HG02588 (cell line): ENCODE results near the gene ATP5F1E.

Experiments used
- ATAC-seq: cut with Tn5 transposase; IDR thresholded peaks from one replicate; pipeline ENCODE4 v1.9.1; 2021; ENCODE audit warnings: mild to moderate bottlenecking, moderate library complexity; ENCODE audit not compliant: unreplicated experiment

ATP5F1E gene

GRCh38 chr20:59032023-59032712, at the start of gene ATP5F1E:
Gene ATP5F1E, minus strand, starts transcription at chr20:59032335. Its CDS starts 84 bp downstream, at chr20:59032251.
- ATAC-seq = peak; percentile 95

GRCh38 chr20:59081036-59081435, 48.9 kb upstream of the ATP5F1E start:
- no peak for ATAC-seq

GRCh38 chr20:59078231-59078630, 46.1 kb upstream of the ATP5F1E start:
- no peak for ATAC-seq

- no peak for ATAC-seq
These were observed 45.6 kb upstream of the ATP5F1E start for GRCh38 chr20:59077705-59078104.

- no peak for ATAC-seq
These were observed 43.9 kb upstream of the ATP5F1E start for GRCh38 chr20:59075934-59076508.

GRCh38 chr20:59074456-59074855, 42.3 kb upstream of the ATP5F1E start:
- no peak for ATAC-seq

- ATAC-seq = no peak
These were observed 41.4 kb upstream of the ATP5F1E start for GRCh38 chr20:59073582-59073981.

GRCh38 chr20:59071216-59071615, 39.1 kb upstream of the ATP5F1E start:
- no peak for ATAC-seq

- ATAC-seq = no peak
These were observed 36.9 kb upstream of the ATP5F1E start for GRCh38 chr20:59069026-59069425.

- ATAC-seq = no peak
These were observed 36.4 kb upstream of the ATP5F1E start for GRCh38 chr20:59068534-59068933.

- ATAC-seq = no peak
These were observed 32.1 kb upstream of the ATP5F1E start for GRCh38 chr20:59064214-59064722.

GRCh38 chr20:59063358-59064213, 31.5 kb upstream of the ATP5F1E start:
- no peak for ATAC-seq

GRCh38 chr20:59062081-59062480, 29.9 kb upstream of the ATP5F1E start:
- no peak for ATAC-seq

GRCh38 chr20:59055302-59055701, 23.2 kb upstream of the ATP5F1E start:
- no peak for ATAC-seq

- no peak for ATAC-seq
These were observed 19.6 kb upstream of the ATP5F1E start for GRCh38 chr20:59051666-59052185.

- no peak for ATAC-seq
These were observed 18.3 kb upstream of the ATP5F1E start for GRCh38 chr20:59050437-59050836.

GRCh38 chr20:59048681-59049030, 16.5 kb upstream of the ATP5F1E start:
- ATAC-seq = no peak

- ATAC-seq = no peak
These were observed 16.0 kb upstream of the ATP5F1E start for GRCh38 chr20:59047938-59048680.

GRCh38 chr20:59046862-59047261, 14.7 kb upstream of the ATP5F1E start:
- no peak for ATAC-seq

GRCh38 chr20:59044796-59045195, 12.7 kb upstream of the ATP5F1E start:
- ATAC-seq = no peak

- ATAC-seq = no peak
These were observed 12.2 kb upstream of the ATP5F1E start for GRCh38 chr20:59044295-59044694.
